K562 (cell line): Measurements from ENCODE around the gene DNAJB13. TPM values are rescaled to one million over a fixed set of nuclear protein-coding genes. Genes with fewer than 3 reads are reported as not detected.
A peak's percentile ranks its signal among the peaks of the same experiment; 100 is the strongest.

ENCODE experiments used
- ARHGAP35 ChIP-seq: fragments of 450-650 bp; IDR thresholded peaks from 2 replicates; pipeline ENCODE4 v1.6.1; 2018; ENCODE audit not compliant: partially characterized antibody
- ATF6 ChIP-seq: sonication (generic); formaldehyde crosslinking; IDR thresholded peaks from 2 replicates; pipeline ENCODE4 v1.4.0; 2020; ENCODE audit warnings: mild to moderate bottlenecking, missing genetic modification reagents
- CHAMP1 ChIP-seq: fragments of 450-650 bp; IDR thresholded peaks from 2 replicates; pipeline ENCODE4 v1.6.1; 2016; ENCODE audit warnings: mild to moderate bottlenecking
- CHCHD3 ChIP-seq: fragments of 250-450 bp; sonication (Bioruptor Pico); IDR thresholded peaks from 2 replicates; pipeline ENCODE4 v2.1.2; 2022; ENCODE audit warnings: mild to moderate bottlenecking
- EP300 ChIP-seq: IDR thresholded peaks from 2 replicates; pipeline ENCODE4 v1.6.1; 2012; ENCODE audit warnings: low read length, improper control_type of control experiment
- ETV1 ChIP-seq: fragments of 450-650 bp; conservative IDR thresholded peaks from 2 replicates; pipeline ENCODE4 v1.6.1; 2016; ENCODE audit warnings: missing genetic modification characterization, control low read depth, low read depth, missing compliant biosample characterization
- MAFK ChIP-seq: IDR thresholded peaks from 2 replicates; pipeline ENCODE4 v1.6.1; 2011; ENCODE audit warnings: low read length, improper control_type of control experiment
- MCM3 ChIP-seq: fragments of 450-650 bp; IDR thresholded peaks from 2 replicates; pipeline ENCODE4 v1.6.1; 2016
- MTA1 ChIP-seq: fragments of 450-650 bp; IDR thresholded peaks from 2 replicates; pipeline ENCODE4 v1.6.1; 2017; ENCODE audit warnings: borderline replicate concordance
- NKRF ChIP-seq: fragments of 450-650 bp; IDR thresholded peaks from 2 replicates; pipeline ENCODE4 v1.6.1; 2016; ENCODE audit warnings: borderline replicate concordance
- PHF8 ChIP-seq: fragments of 200-600 bp; sonication (generic); IDR thresholded peaks from 2 replicates; pipeline ENCODE4 v1.6.1; 2012; ENCODE audit warnings: mixed run types, mild to moderate bottlenecking, inconsistent platforms, low read length, moderate library complexity, borderline replicate concordance
- PREB ChIP-seq: sonication (generic); formaldehyde crosslinking; IDR thresholded peaks from 2 replicates; pipeline ENCODE4 v1.8.1; 2023; ENCODE audit warnings: mild to moderate bottlenecking, missing genetic modification reagents
- SIN3A ChIP-seq, 2 experiments: fragments of 150-350 bp in 1 of 2; IDR thresholded peaks; 2 replicates each; pipeline ENCODE4 v1.6.1; 2011 to 2016; ENCODE audit warnings: borderline replicate concordance in 2 of 2, low read depth in 2 of 2, low read length in 2 of 2, mild to moderate bottlenecking in 2 of 2, moderate library complexity in 2 of 2; ENCODE audit not compliant: control insufficient read depth in 1 of 2
- STAT6 ChIP-seq: sonication (generic); formaldehyde crosslinking; IDR thresholded peaks from 2 replicates; pipeline ENCODE4 v1.8.1; 2023; ENCODE audit warnings: mild to moderate bottlenecking, missing genetic modification reagents
- TBL1XR1 ChIP-seq, 2 experiments: IDR thresholded peaks; 2 replicates each; pipeline ENCODE4 v1.6.1; 2012; ENCODE audit warnings: improper control_type of control experiment in 2 of 2, low read length in 2 of 2, mild to moderate bottlenecking in 1 of 2
- U2AF1 ChIP-seq: fragments of 200-400 bp; formaldehyde crosslinking; optimal IDR thresholded peaks from 2 replicates; pipeline ENCODE3; 2017; ENCODE audit warnings: mild to moderate bottlenecking, low read depth, low read length, moderate library complexity
- ZNF232 ChIP-seq: sonication (generic); formaldehyde crosslinking; IDR thresholded peaks from 2 replicates; pipeline ENCODE4 v1.8.0; 2022; ENCODE audit warnings: mild to moderate bottlenecking, missing genetic modification reagents
- ZNF24 ChIP-seq: fragments of 450-650 bp; IDR thresholded peaks from 2 replicates; pipeline ENCODE4 v1.6.1; 2016
- ZNF764 ChIP-seq: fragments of 250-450 bp; sonication (Bioruptor Pico); IDR thresholded peaks from 2 replicates; pipeline ENCODE4 v1.4.0; 2020; ENCODE audit warnings: low read depth, mild to moderate bottlenecking, moderate library complexity
- polyA plus RNA-seq, 8 experiments: library from polyadenylated mRNA; depleted of rRNA in 4 of 8; stranded (reverse) in 5 of 8; unstranded in 3 of 8; fragments of >200 nt; fragmentation: Nextera tagmentation in 2 of 8; fragmentation: Illumina TruSeq in 1 of 8; extraction: Ambion mirVana in 2 of 8; extraction: Trizol in 1 of 8; gene quantifications; 2 replicates each; pipeline versions ENCODE4 v1.2.1 to v1.2.3, GENCODE V29; 2011 to 2014; ENCODE audit warnings: inconsistent platforms in 1 of 8, missing spikeins in 1 of 8
- total RNA-seq, 7 experiments: library from RNA; depleted of rRNA in 6 of 7; stranded (reverse); fragments of >200 nt in 6 of 7; fragmentation: Illumina TruSeq in 2 of 7; extraction: Trizol in 2 of 7; gene quantifications; 2 replicates each; pipeline versions ENCODE4 v1.2.1 to v1.2.3, GENCODE V29; 2011 to 2021; ENCODE audit warnings: low replicate concordance in 1 of 7

The DNAJB13 gene
- total and polyA plus RNA-seq, 9 of the 15 experiments (the other 6 are each of a cell fraction or from before 2014, with no cell fraction given), result 0.14 TPM; not detected in 8

GRCh38 chr11:73982595-73982989, 31.8 kb downstream of the DNAJB13 start, which contains the start of gene UCP2 (continued):
- TF ChIP-seq ATF6 (CRISPR knock-in tag), result no peak
- TF ChIP-seq ETV1 (tag), result no peak
- no peak for TF ChIP-seq U2AF1
- no peak for TF ChIP-seq MCM3
- peak; percentile 61 for TF ChIP-seq ARHGAP35
- peak in 1 of 2 experiments; percentile 87; a peak in 1 of 4 replicates for TF ChIP-seq SIN3A (IDR thresholded peaks at IDR 0.05; ENCODE audit: borderline replicate concordance in 2 of 2, control insufficient read depth in 1 of 2, low read depth in 2 of 2, low read length in 2 of 2)
- TF ChIP-seq PHF8, result peak; percentile 44; the same call in 1 of the 2 replicates
- TF ChIP-seq TBL1XR1 (IDR thresholded peaks at IDR 0.05; ENCODE audit: low read length in 2 of 2), result no peak
- TF ChIP-seq PREB, result no peak
- peak; percentile 55; the same call in 1 of the 2 replicates for TF ChIP-seq ZNF24
- peak; percentile 39; the same call in 1 of the 2 replicates for TF ChIP-seq CHCHD3 (CRISPR knock-in tag)
- no peak for TF ChIP-seq MTA1
- peak; percentile 8; the same call in 1 of the 2 replicates for TF ChIP-seq NKRF
- no peak for TF ChIP-seq STAT6
- TF ChIP-seq CHAMP1, result no peak
- no peak for TF ChIP-seq ZNF232 (CRISPR knock-in tag)
- no peak for TF ChIP-seq EP300
- no peak for TF ChIP-seq ZNF764 (CRISPR knock-in tag)
- TF ChIP-seq MAFK, result no peak
